Measurements from ENCODE around the gene AKAP9.
"Not testable (repeated sequence)": the region's sequence is repeated elsewhere in the genome, so short reads cannot be mapped to it uniquely, and the experiment has no call there.

The AKAP9 gene

DNA sequence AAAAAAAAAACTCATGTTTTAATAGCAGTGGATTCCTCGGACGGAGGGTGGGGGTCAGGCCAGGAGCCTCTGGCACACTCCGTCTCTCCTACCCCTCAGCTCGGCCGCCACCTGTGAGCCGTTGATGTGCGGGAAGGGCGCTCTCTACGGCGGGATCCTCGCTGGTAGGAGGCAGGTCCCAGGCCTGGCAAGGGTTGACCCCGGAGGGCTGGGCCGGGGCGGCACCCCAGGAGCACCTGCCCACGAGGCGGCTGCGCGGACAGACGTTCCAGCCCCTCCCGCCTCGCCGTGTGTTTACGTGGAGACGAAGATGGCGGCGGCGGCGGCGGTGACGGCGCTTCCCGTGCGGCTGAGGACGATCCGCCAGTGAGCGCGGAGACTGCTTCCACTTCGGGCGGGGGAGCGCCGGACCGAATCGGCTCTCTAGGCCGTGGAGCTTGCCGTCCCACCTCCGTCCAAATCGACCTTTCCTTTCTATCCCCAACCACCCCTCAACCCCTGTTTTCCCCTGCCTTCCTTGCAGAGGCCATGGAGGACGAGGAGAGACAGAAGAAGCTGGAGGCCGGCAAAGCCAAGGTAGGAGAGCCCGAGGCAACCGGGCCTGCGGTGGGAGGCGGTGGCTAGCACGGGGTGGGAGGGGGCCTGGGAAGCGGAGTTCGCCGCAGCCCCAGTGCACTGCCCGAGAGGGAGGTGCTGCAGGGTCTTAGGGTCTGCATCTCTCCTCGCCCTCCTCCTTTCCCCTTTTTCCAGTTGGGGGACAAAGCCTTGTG is at the start of gene AKAP9:
Gene AKAP9 (plus strand): TSS at position 291 of the 770 bp plus-strand sequence. CDS start 238 bp downstream, at position 529.
- Histone ChIP-seq H3K4me3 (IDR thresholded peaks at IDR 0.05; ENCODE audit: insufficient read depth, low read depth, low read length) (no peak within 1 kb of the TSS), H3K4me2 (peak within 1 kb of the TSS; percentile 84), H4K20me1 (ENCODE audit: insufficient read depth) (no peaks in the 10 kb centered on the region), H3K4me1 (ENCODE audit: low read depth, poor library complexity, severe bottlenecking) (peaks cover 38% of the 10 kb centered on the region), H2AFZ (ENCODE audit: low read depth) (peak within 1 kb of the TSS; percentile 87), H3K27me3 (ENCODE audit: insufficient read depth, low read depth) (no peaks in the 10 kb centered on the region), H3K9ac (peak within 1 kb of the TSS; percentile 88), H3K27ac (peak within 1 kb of the TSS; percentile 88), H3K79me2 (ENCODE audit: insufficient read depth, low read depth) (peaks cover 49% of the 10 kb centered on the region), H3K36me3 (ENCODE audit: insufficient read depth) (no peaks in the 10 kb centered on the region)
- TF ChIP-seq, protein P1, sequence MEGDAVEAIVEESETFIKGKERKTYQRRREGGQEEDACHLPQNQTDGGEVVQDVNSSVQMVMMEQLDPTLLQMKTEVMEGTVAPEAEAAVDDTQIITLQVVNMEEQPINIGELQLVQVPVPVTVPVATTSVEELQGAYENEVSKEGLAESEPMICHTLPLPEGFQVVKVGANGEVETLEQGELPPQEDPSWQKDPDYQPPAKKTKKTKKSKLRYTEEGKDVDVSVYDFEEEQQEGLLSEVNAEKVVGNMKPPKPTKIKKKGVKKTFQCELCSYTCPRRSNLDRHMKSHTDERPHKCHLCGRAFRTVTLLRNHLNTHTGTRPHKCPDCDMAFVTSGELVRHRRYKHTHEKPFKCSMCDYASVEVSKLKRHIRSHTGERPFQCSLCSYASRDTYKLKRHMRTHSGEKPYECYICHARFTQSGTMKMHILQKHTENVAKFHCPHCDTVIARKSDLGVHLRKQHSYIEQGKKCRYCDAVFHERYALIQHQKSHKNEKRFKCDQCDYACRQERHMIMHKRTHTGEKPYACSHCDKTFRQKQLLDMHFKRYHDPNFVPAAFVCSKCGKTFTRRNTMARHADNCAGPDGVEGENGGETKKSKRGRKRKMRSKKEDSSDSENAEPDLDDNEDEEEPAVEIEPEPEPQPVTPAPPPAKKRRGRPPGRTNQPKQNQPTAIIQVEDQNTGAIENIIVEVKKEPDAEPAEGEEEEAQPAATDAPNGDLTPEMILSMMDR (conservative IDR thresholded peaks at IDR 0.05; ENCODE audit: low read depth, low read length), result no peak

DNA sequence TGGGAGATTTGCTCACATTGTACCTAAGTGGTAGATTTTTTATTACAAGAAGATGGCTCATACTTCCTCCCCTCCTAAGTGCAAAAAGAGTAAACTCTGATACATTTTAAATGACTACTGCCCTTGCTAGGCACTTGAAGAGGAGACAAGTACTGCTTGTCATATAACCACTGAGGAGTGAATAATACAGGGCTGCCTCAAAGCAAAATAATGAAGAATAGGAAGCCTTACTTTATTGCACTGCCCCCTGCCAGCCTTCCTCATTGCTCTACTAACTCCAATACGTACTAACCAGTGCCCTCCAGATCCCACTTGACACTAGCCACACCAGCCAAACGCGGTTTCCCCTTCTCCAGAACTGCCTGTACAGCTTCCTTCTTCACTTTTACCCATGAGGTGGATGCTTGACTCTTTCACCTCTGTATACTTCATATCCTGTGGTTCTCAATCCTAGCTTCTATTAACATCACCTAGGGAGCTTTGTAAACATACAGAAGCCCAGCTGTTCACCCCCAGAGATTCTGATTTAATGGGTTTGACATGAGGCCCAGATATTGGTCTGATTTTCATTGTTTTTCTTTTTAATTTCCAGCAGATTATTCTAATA is 48.5 kb upstream of the AKAP9 start:
- Histone ChIP-seq H4K20me1 (ENCODE audit: insufficient read depth) (no peaks in the 10 kb centered on the region), H3K36me3 (ENCODE audit: insufficient read depth) (no peaks in the 10 kb centered on the region), H3K4me1 (ENCODE audit: low read depth, poor library complexity, severe bottlenecking) (no peaks in the 10 kb centered on the region), H3K27ac (no peak overlapping the region), H3K9ac (no peak overlapping the region), H3K79me2 (ENCODE audit: insufficient read depth, low read depth) (no peaks in the 10 kb centered on the region), H3K4me3 (IDR thresholded peaks at IDR 0.05; ENCODE audit: insufficient read depth, low read depth, low read length) (no peak overlapping the region), H2AFZ (ENCODE audit: low read depth) (no peak overlapping the region), H3K27me3 (ENCODE audit: insufficient read depth, low read depth) (no peaks in the 10 kb centered on the region), H3K4me2 (no peak overlapping the region)
- TF ChIP-seq, protein P1 (conservative IDR thresholded peaks at IDR 0.05; ENCODE audit: low read depth, low read length), result no peak

DNA sequence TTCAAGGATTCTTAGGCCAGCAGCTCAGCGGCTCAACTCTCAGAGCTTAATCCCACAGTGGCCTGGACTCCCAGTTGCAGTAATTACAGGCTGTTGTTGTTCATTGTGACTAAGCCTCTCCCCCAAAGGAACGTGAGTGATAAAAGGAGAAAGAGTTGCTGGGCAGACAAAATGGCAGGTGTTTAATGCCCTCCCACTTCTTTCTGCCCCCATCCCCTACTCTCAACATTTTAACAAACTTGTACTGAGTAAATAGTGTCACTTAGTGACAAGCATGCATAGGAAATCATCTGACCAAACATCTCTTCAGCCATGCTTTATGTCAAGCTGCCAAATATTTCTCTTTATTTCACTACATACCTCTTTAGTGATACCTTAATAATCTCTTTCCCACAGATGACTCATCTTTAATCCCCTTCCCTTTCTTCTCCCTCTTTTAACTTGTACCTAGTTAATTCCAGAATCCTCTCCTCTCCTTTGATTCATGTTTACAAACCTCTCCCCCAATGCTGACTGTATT is 47.8 kb upstream of the AKAP9 start:
- H4K20me1 ChIP-seq (ENCODE audit: insufficient read depth), result no peaks in the 10 kb centered on the region
- H3K36me3 ChIP-seq (ENCODE audit: insufficient read depth), result no peaks in the 10 kb centered on the region
- no peak overlapping the region for H3K4me2 ChIP-seq
- no peaks in the 10 kb centered on the region for H3K4me1 ChIP-seq (ENCODE audit: low read depth, poor library complexity, severe bottlenecking)
- TF ChIP-seq, protein P1 (conservative IDR thresholded peaks at IDR 0.05; ENCODE audit: low read depth, low read length), result no peak
- no peak overlapping the region for H3K27ac ChIP-seq
- no peaks in the 10 kb centered on the region for H3K79me2 ChIP-seq (ENCODE audit: insufficient read depth, low read depth)
- H3K4me3 ChIP-seq (IDR thresholded peaks at IDR 0.05; ENCODE audit: insufficient read depth, low read depth, low read length), result no peak overlapping the region
- no peak overlapping the region for H3K9ac ChIP-seq
- H2AFZ ChIP-seq (ENCODE audit: low read depth), result no peak overlapping the region
- H3K27me3 ChIP-seq (ENCODE audit: insufficient read depth, low read depth), result no peaks in the 10 kb centered on the region

DNA sequence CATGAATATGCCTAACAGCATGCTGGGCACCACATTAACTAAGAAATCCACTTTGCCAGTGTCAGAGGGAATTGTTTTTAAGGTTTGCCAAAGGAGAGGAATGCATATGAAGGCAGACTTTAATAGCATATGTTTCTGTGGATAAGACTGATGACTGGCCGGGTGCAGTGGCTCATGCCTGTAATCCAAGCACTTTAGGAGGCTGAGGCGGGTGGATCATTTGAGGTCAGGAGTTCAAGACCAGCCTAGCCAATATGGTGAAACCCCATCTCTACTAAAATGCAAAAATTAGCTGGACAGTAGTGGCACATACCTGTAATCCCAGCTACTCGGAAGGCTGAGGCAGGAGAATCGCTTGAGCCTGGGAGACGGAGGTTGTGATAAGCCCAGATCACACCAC is 47.0 kb upstream of the AKAP9 start:
- H2AFZ ChIP-seq (ENCODE audit: low read depth); H4K20me1 ChIP-seq (ENCODE audit: insufficient read depth); H3K4me2 ChIP-seq; H3K27ac ChIP-seq; H3K4me1 ChIP-seq (ENCODE audit: low read depth, poor library complexity, severe bottlenecking); H3K27me3 ChIP-seq (ENCODE audit: insufficient read depth, low read depth); H3K36me3 ChIP-seq (ENCODE audit: insufficient read depth); H3K9ac ChIP-seq; H3K4me3 ChIP-seq (IDR thresholded peaks at IDR 0.05; ENCODE audit: insufficient read depth, low read depth, low read length); H3K79me2 ChIP-seq (ENCODE audit: insufficient read depth, low read depth): not testable (repeated sequence)
